ENCODE data around the gene PROS1. TPM values are rescaled to one million over a fixed set of nuclear protein-coding genes. Genes with fewer than 3 reads are reported as not detected.

PROS1 gene
- 87.5 and 97.4 TPM in 2 replicates for total RNA-seq

DNA sequence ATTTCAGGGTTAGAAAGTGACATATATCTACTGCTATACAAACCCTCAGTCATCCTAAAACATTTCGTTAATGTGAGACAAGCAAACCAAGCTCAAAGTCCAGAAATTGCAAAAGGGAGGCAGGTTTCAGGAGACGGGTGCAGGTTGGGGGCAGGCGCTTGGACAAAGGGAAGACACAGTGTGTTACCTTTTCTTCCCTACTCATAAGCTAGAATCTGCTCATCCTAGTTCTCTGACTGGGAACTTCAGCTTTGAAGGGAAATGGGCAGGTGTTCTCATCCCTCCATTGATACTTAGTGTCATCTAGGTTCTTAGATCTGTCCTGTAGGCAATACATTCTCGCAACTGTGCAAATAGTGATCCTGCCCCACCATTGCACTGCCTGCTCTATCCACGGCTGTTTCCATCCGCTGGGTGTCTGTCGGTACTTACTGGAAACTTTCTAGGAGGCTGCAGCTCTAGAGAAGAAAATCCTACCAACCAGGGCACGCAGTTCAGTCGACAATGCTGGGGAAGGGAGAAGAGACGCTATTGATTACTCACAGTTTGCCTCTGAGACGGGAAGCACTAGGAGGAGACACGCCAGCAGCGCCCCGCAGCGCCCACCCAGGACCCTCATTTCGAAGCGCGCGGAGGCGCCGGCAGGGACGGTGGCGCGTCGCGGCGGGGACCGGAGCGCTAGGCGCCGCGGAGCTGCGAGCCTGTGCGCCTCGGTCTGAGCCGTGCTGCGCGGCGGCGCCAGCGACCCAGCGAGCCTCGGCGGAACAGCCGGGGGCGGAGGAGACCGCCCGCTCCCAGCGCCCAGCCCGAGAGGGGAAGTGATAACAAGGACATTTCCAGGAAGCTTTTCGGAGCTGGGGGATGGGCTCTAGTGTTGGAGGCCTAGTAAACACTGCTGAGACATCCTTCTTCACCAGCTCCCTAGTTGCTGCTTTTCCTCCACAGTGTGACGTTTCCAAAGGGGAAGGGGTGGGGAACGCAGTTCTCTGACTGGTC lies at the start of gene PROS1:
Gene PROS1, minus strand, starts transcription at position 766 of the 996 bp plus-strand sequence. Its CDS starts 147 bp downstream, at position 619.
- H3K36me3 ChIP-seq (ENCODE audit: insufficient read depth, low read length): no peaks in the 10 kb centered on the region
- H3K27me3 ChIP-seq (ENCODE audit: insufficient read depth, low read length): no peaks in the 10 kb centered on the region
- H3K4me3 ChIP-seq (ENCODE audit: insufficient read depth, low read length): peak within 1 kb of the TSS; percentile 78
- no peaks in the 10 kb centered on the region for H3K9me3 ChIP-seq (ENCODE audit: low read depth, low read length)
- TF ChIP-seq, protein P1, sequence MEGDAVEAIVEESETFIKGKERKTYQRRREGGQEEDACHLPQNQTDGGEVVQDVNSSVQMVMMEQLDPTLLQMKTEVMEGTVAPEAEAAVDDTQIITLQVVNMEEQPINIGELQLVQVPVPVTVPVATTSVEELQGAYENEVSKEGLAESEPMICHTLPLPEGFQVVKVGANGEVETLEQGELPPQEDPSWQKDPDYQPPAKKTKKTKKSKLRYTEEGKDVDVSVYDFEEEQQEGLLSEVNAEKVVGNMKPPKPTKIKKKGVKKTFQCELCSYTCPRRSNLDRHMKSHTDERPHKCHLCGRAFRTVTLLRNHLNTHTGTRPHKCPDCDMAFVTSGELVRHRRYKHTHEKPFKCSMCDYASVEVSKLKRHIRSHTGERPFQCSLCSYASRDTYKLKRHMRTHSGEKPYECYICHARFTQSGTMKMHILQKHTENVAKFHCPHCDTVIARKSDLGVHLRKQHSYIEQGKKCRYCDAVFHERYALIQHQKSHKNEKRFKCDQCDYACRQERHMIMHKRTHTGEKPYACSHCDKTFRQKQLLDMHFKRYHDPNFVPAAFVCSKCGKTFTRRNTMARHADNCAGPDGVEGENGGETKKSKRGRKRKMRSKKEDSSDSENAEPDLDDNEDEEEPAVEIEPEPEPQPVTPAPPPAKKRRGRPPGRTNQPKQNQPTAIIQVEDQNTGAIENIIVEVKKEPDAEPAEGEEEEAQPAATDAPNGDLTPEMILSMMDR (IDR thresholded peaks at IDR 0.05; ENCODE audit: extremely low read depth, low read depth, low read length): no peak
- H3K27ac ChIP-seq (ENCODE audit: low read depth, low read length): peak within 1 kb of the TSS; percentile 77
- peaks cover 7% of the 10 kb centered on the region for H3K79me2 ChIP-seq (ENCODE audit: insufficient read depth, low read length)
- no peaks in the 10 kb centered on the region for H4K20me1 ChIP-seq (ENCODE audit: insufficient read depth, low read length)
- peak; percentile 93 for DNase-seq (ENCODE audit: insufficient read length, low spot score, missing footprints)
- H3K4me1 ChIP-seq (ENCODE audit: insufficient read depth, low read length): peaks cover 23% of the 10 kb centered on the region
- H3K4me2 ChIP-seq (ENCODE audit: insufficient read depth, low read length): peak within 1 kb of the TSS; percentile 98
- peak within 1 kb of the TSS; percentile 98 for H2AFZ ChIP-seq (ENCODE audit: low read length)

DNA sequence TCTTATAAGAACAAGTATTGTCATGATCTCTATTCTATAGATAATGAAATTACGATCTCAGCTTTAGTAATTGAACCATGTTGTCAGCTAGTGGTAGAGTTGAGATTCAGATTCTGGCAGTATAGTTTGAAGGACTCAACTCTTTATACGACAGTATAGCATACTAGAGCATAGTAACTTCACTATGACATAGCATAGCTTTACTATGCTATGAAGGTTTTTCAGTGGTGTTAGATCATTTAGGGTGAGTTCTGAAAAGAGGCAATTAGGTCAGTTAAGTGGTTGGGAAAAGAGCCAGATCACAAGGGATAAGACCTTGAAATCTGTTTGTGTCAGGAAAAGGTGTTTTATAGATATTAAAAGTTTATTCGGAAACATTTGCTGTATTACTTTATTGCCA lies 46.6 kb upstream of the PROS1 start:
- Histone ChIP-seq H2AFZ (ENCODE audit: low read length) (no peak overlapping the region), H3K9me3 (ENCODE audit: low read depth, low read length) (no peaks in the 10 kb centered on the region), H3K79me2 (ENCODE audit: insufficient read depth, low read length) (no peaks in the 10 kb centered on the region), H4K20me1 (ENCODE audit: insufficient read depth, low read length) (no peaks in the 10 kb centered on the region), H3K27ac (ENCODE audit: low read depth, low read length) (no peak overlapping the region), H3K4me1 (ENCODE audit: insufficient read depth, low read length) (no peaks in the 10 kb centered on the region), H3K27me3 (ENCODE audit: insufficient read depth, low read length) (no peaks in the 10 kb centered on the region), H3K36me3 (ENCODE audit: insufficient read depth, low read length) (no peaks in the 10 kb centered on the region), H3K4me2 (ENCODE audit: insufficient read depth, low read length) (no peak overlapping the region), H3K4me3 (ENCODE audit: insufficient read depth, low read length) (no peak overlapping the region)
- no peak for DNase-seq (ENCODE audit: insufficient read length, low spot score, missing footprints)
- TF ChIP-seq, protein P1 (IDR thresholded peaks at IDR 0.05; ENCODE audit: extremely low read depth, low read depth, low read length): no peak

DNA sequence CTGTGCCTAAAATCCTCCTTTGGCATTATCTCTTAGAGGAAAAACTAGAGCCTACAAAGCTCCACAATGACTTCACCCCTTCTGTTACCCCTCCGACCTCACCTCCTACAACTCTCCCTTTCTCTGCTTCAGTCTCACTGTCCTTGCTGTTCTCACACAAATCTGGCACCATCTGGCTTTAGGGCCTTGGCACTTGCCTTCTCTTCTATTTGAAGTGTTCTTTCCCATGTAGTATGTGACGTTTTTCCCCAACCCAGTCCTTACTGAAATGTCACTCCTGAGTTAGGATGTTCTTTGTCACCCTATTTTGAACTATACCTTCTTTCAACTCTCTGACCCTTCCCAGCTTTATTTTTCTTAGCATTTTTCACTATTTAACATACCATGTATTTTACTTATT lies 46.0 kb upstream of the PROS1 start:
- Histone ChIP-seq H3K4me3 (ENCODE audit: insufficient read depth, low read length) (no peak overlapping the region), H3K79me2 (ENCODE audit: insufficient read depth, low read length) (no peaks in the 10 kb centered on the region), H3K27me3 (ENCODE audit: insufficient read depth, low read length) (no peaks in the 10 kb centered on the region), H4K20me1 (ENCODE audit: insufficient read depth, low read length) (no peaks in the 10 kb centered on the region), H3K27ac (ENCODE audit: low read depth, low read length) (no peak overlapping the region), H2AFZ (ENCODE audit: low read length) (no peak overlapping the region), H3K9me3 (ENCODE audit: low read depth, low read length) (no peaks in the 10 kb centered on the region), H3K4me1 (ENCODE audit: insufficient read depth, low read length) (no peaks in the 10 kb centered on the region), H3K4me2 (ENCODE audit: insufficient read depth, low read length) (no peak overlapping the region), H3K36me3 (ENCODE audit: insufficient read depth, low read length) (no peaks in the 10 kb centered on the region)
- TF ChIP-seq, protein P1 (IDR thresholded peaks at IDR 0.05; ENCODE audit: extremely low read depth, low read depth, low read length): no peak
- no peak for DNase-seq (ENCODE audit: insufficient read length, low spot score, missing footprints)

DNA sequence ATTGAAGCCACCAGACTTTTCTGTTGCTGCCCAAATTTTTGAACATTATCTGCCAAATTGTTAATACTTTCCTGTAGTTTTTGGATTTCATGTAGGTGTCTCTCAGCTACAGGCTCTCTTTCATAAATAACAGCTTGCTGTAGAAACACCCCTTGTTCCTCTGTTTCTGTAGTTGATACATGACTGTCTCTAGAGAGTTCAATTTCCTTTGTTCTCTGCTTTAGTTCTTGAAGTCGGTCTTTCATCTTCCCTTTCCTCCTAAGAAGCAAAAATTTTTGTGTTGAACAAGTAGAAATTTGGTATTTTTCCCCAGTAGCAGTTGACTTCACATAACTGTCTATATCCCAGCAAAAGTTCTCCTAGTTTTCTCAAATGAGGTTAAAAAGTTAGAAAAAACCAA lies 41.3 kb upstream of the PROS1 start:
- Histone ChIP-seq H3K36me3 (ENCODE audit: insufficient read depth, low read length) (no peaks in the 10 kb centered on the region), H3K27ac (ENCODE audit: low read depth, low read length) (no peak overlapping the region), H3K4me1 (ENCODE audit: insufficient read depth, low read length) (no peaks in the 10 kb centered on the region), H3K9me3 (ENCODE audit: low read depth, low read length) (no peaks in the 10 kb centered on the region), H3K4me3 (ENCODE audit: insufficient read depth, low read length) (no peak overlapping the region), H3K27me3 (ENCODE audit: insufficient read depth, low read length) (no peaks in the 10 kb centered on the region), H3K4me2 (ENCODE audit: insufficient read depth, low read length) (no peak overlapping the region), H4K20me1 (ENCODE audit: insufficient read depth, low read length) (no peaks in the 10 kb centered on the region), H2AFZ (ENCODE audit: low read length) (no peak overlapping the region), H3K79me2 (ENCODE audit: insufficient read depth, low read length) (no peaks in the 10 kb centered on the region)
- TF ChIP-seq, protein P1 (IDR thresholded peaks at IDR 0.05; ENCODE audit: extremely low read depth, low read depth, low read length): no peak
- DNase-seq (ENCODE audit: insufficient read length, low spot score, missing footprints): no peak
